Anterior cingulate cortex (tissue), 58 donors: Measurements from ENCODE around the gene BCAS3.
"Not testable (repeated sequence)": the region's sequence is repeated elsewhere in the genome, so short reads cannot be mapped to it uniquely, and the experiment has no call there.

Experiments
- DNase-seq, 58 donors: peaks; one replicate each; lab custom pipeline; 2025; lab: John Stamatoyannopoulos, UW

BCAS3 gene

GRCh38 chr17:61233991-61234750, 556.5 kb downstream of the BCAS3 start:
- no peak for DNase-seq

GRCh38 chr17:61235001-61235826, 557.6 kb downstream of the BCAS3 start:
- DNase-seq, result no peak

GRCh38 chr17:61235827-61236197, 558.2 kb downstream of the BCAS3 start:
- peak in 16 of 58 donors; percentile 2 to 54 (median 19) for DNase-seq

- DNase-seq, result no peak
Observed at GRCh38 chr17:61237275-61237674, 559.6 kb downstream of the BCAS3 start.

GRCh38 chr17:61238455-61238933, 560.8 kb downstream of the BCAS3 start:
- no peak for DNase-seq

- DNase-seq, result no peak
Observed at GRCh38 chr17:61239327-61239726, 561.7 kb downstream of the BCAS3 start.

GRCh38 chr17:61239953-61240352, 562.3 kb downstream of the BCAS3 start:
- DNase-seq, result no peak

- no peak for DNase-seq
Observed at GRCh38 chr17:61240851-61241468, 563.3 kb downstream of the BCAS3 start.

- not testable (repeated sequence) for DNase-seq
Observed at GRCh38 chr17:61244988-61245387, 567.3 kb downstream of the BCAS3 start.

GRCh38 chr17:61245706-61246135, 568.1 kb downstream of the BCAS3 start:
- no peak for DNase-seq

GRCh38 chr17:61247439-61247838, 569.8 kb downstream of the BCAS3 start:
- DNase-seq, result no peak

- DNase-seq, result no peak
Observed at GRCh38 chr17:61248399-61248798, 570.7 kb downstream of the BCAS3 start.

GRCh38 chr17:61249649-61250299, 572.1 kb downstream of the BCAS3 start:
- no peak for DNase-seq

- no peak for DNase-seq
Observed at GRCh38 chr17:61250335-61250890, 572.8 kb downstream of the BCAS3 start.

- peak in 40 of 58 donors; percentile 3 to 74 (median 19) for DNase-seq
Observed at GRCh38 chr17:61251939-61252865, 574.6 kb downstream of the BCAS3 start.

- no peak for DNase-seq
Observed at GRCh38 chr17:61253362-61253761, 575.7 kb downstream of the BCAS3 start.

GRCh38 chr17:61253937-61254574, 576.4 kb downstream of the BCAS3 start:
- no peak for DNase-seq

GRCh38 chr17:61254904-61255303, 577.3 kb downstream of the BCAS3 start:
- no peak for DNase-seq

- DNase-seq, result no peak
Observed at GRCh38 chr17:61255647-61256046, 578.0 kb downstream of the BCAS3 start.
